Measurements from ENCODE around the gene TMEM95.
"Not testable (repeated sequence)": the region's sequence is repeated elsewhere in the genome, so short reads cannot be mapped to it uniquely, and the experiment has no call there.

TMEM95 gene

GRCh38 chr17:7323731-7324437, 31.1 kb upstream of the TMEM95 start:
- peak; percentile 36 to 69 (median 56) for DNase-seq (ENCODE audit: low read depth in 2 of 3, low spot score in 1 of 3)

DNA sequence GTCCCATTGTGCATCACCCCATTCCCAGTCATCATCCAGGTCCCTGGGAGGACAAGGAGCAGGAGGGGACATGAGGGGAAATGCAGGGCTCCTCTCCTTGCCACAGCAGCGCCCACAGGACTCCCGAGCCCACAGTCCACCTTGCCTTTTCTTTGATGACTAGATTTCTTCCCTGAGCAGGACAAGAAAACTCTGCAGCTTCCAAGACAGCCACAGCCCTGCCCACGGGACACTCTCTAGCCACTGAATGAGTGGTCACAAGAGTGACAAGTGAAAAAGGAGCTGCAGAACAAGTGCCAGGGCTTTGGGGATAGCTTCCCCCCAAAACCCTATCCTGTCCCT, 30.5 kb upstream of the TMEM95 start:
- DNase-seq (ENCODE audit: low read depth in 2 of 3, low spot score in 1 of 3): no peak

DNA sequence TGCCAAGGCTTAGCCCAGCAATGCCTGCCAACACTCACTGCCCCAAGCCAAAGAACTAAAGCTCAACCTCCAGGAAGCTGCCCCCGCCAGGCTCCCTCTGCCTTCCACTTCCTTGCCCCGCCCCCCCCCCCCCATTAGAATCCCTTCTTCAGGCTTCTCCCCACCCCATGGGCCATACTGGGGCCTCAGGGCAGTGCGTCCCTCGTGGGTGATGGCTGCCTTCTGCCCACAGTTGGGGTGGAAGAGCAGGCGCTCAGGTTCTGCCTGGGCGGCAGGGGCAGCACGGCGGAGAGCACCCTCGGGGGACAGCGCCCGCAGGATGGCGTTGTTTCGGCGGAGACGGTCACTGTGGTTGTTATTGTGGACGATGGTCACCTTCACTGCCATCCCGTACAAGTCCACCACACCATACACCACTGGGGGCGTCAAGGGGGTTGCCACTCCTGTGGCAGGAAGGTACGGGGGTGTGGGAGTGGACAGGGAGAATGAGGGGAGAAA, 29.9 kb upstream of the TMEM95 start:
- no peak for DNase-seq (ENCODE audit: low read depth in 2 of 3, low spot score in 1 of 3)

DNA sequence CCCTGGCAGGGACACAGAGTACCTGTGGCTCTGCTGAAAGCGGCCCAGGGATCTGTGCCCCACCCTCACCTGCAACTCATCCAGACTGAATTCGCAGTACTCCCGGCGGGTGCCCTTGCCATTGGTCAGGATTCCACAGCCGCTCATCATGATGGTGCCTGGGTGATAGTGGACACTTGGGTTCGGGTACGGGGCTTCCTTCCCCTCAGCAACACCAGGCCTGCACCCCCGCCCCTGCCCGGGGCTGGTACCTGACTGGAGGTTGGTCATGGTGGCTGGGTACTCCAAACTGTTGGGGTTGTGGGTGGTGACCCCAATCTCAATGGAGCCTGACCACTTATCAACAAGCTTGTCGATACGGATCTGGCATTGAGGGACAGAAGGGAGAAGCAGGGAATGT, 28.8 kb upstream of the TMEM95 start:
- no peak for DNase-seq (ENCODE audit: low read depth in 2 of 3, low spot score in 1 of 3)

DNA sequence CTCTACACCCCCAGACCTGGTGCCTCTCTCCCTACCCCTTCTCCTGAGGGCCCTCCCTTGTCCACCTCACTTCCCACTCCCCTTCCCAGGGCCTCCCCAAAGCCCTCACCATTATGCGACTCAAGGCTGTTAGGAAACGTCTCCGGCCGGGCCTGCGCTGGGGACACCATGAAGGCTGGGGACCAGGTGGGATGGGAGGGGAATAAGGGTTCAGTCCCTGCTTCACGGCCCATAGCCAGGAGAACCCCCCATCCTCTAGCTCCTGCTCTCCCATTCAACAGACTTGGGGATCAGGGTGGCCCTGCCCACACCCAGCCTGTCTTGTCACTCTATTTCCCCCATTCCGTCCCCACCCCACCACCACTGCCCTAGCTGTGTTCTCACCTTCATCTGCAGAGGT, 27.9 kb upstream of the TMEM95 start:
- DNase-seq (ENCODE audit: low read depth in 2 of 3, low spot score in 1 of 3): no peak

GRCh38 chr17:7327501-7327900, 27.5 kb upstream of the TMEM95 start:
- no peak for DNase-seq (ENCODE audit: low read depth in 2 of 3, low spot score in 1 of 3)

DNA sequence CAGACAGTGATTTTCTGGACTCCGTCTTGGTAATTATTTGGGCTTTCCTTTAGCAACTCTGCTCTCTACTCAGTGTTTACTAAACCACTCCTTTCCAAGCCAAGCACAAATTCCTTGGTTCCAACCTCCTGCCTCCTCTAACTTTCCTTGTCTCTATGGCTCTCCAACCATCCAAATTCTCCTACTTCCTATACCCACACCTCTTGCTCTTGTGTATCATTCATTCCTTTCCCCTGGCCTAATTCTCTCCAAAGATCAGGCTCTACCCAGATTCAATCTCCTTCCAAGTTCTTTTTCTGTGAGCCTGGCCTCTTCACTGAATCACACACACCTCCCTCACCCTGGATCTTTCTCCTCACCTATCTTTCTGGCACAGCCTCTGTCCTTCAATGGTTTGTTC, 26.9 kb upstream of the TMEM95 start:
- no peak for DNase-seq (ENCODE audit: low read depth in 2 of 3, low spot score in 1 of 3)

DNA sequence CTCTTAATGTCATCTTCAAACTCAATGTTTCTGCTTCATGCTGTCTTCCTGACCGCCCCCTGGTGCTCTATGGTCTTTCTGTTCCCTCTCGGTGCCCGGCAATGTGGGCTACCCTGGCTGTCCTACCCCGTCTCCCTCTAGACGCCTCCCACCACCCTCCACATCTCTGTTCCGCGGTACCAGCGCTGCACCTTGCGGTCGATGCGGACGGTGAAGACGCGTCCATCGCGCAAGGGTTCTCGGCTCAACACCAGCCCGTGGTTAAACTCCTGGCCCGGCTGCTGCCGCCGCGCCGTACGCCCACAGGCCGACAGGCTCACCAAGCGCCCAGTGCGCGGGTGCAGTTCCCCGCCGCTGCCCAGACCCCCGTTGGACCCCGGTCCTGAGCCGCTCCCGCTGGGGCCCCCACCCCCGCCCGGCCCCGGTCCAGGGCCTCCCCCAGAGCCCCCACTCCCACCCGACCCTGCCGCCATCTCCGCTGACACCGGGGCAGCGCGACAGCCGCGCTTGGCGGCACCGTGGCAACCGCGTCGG, 26.0 kb upstream of the TMEM95 start, which contains the start of gene NEURL4:
TSS of gene NEURL4 (minus strand) at position 496 of the 534 bp plus-strand sequence. CDS start at position 473, 23 bp downstream.
- no peak for DNase-seq (ENCODE audit: low read depth in 2 of 3, low spot score in 1 of 3)

- DNase-seq (ENCODE audit: low read depth in 2 of 3, low spot score in 1 of 3): peak; percentile 93 to 96 (median 94)
These were observed 25.5 kb upstream of the TMEM95 start for GRCh38 chr17:7329374-7329996.

GRCh38 chr17:7329997-7330637, 24.8 kb upstream of the TMEM95 start:
- peak; percentile 63 to 76 (median 71) for DNase-seq (ENCODE audit: low read depth in 2 of 3, low spot score in 1 of 3)

GRCh38 chr17:7330638-7331015, 24.3 kb upstream of the TMEM95 start:
- DNase-seq (ENCODE audit: low read depth in 2 of 3, low spot score in 1 of 3): no peak

DNA sequence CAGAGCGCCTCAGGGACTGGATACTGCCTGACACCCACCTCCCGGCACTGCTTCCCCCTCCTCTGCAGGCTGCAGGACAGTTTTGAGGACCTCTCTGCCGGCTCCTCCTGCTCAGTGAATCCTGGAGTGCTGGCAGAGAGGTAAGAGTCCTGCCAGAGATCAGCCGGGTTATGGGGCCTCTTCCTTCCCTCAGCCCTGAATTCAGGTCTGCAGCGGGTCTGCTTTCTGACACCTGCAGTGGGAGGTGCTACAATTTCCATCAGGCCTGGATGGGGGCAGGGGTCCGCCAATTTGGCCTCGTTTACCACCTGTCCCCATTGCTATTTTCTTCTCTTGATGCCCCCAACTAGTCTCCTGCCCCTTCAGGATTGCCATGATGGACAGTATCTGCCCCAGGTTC, 22.8 kb upstream of the TMEM95 start:
- DNase-seq (ENCODE audit: low read depth in 2 of 3, low spot score in 1 of 3): no peak

DNA sequence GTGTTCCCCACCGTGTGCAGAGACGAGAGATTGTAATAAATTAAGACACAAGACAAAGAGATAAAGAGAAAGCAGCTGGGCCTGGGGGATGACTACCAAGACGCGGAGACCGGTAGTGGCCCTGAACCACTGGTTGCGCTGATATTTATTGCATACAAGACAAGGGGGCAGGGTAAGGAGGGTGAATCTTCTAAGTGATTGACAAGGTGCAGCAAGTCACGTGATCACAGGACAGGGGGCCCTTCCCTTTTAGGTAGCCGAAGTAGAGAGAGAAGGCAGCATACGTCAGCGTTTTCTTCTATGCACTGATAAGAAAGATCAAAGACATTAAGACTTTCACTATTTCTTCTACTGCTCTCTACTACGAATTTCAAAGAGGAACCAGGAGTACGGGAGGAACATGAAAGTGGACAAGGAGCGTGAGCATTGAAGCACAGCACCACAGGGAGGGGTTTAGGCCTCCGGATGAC, 22.3 kb upstream of the TMEM95 start:
- DNase-seq (ENCODE audit: low read depth in 2 of 3, low spot score in 1 of 3): peak in 1 of 3 donors; percentile 27

- DNase-seq (ENCODE audit: low read depth in 2 of 3, low spot score in 1 of 3): no peak
These were observed 19.9 kb upstream of the TMEM95 start for GRCh38 chr17:7334938-7335538.

DNA sequence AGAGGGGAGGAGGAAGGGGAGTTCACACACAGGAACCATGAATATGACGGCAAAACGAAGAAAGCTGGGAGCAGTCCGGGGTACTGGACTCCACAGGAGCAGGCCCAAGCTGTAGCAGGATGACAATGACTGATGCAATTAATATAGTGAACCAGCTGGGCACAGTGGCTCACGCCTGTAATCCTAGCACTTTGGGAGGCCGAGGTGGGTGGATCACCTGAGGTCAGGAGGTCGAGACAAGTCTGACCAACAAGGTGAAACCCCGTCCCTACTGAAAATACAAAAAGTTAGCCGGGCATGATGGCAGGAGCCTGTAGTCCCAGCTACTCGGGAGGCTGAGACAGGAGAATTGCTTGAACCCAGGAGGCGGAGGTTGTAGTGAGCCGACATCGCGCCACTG, 19.2 kb upstream of the TMEM95 start:
- DNase-seq (ENCODE audit: low read depth in 2 of 3, low spot score in 1 of 3): not testable (repeated sequence)

GRCh38 chr17:7336240-7337175, 18.4 kb upstream of the TMEM95 start, which contains the start of gene ACAP1:
Gene ACAP1 (plus strand): TSS chr17:7336529. CDS start chr17:7336735, 206 bp downstream.
- peak; percentile 61 to 83 (median 83) for DNase-seq (ENCODE audit: low read depth in 2 of 3, low spot score in 1 of 3)

DNA sequence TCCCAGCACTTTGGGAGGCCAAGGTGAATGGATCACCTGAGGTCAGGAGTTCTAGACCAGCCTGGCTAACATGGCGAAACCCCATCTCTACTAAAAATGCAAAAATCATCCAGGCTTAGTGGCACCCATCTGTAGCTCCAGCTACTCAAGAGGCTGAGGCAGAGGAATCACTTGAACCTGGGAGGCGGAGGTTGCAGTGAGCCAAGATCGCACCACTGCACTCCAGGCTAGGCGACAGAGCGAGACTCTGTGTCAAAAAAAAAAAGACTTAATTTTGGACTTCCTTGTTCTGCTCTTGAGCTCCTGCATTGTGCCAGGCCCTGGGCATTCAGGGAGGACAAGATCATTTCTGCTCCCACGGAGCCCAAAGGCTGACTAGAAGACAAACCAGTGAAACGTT, 17.4 kb upstream of the TMEM95 start:
- DNase-seq (ENCODE audit: low read depth in 2 of 3, low spot score in 1 of 3): not testable (repeated sequence)

GRCh38 chr17:7340179-7340578, 14.8 kb upstream of the TMEM95 start:
- no peak for DNase-seq (ENCODE audit: low read depth in 2 of 3, low spot score in 1 of 3)

GRCh38 chr17:7341842-7342241, 13.1 kb upstream of the TMEM95 start:
- DNase-seq (ENCODE audit: low read depth in 2 of 3, low spot score in 1 of 3): no peak

GRCh38 chr17:7343250-7343649, 11.7 kb upstream of the TMEM95 start:
- no peak for DNase-seq (ENCODE audit: low read depth in 2 of 3, low spot score in 1 of 3)

All from stimulated activated CD4-positive, alpha-beta T cell treated with anti-CD3 and anti-CD28 coated beads, Interleukin-12 subunit alpha, Interleukin-12 subunit beta, amount 100 ng/mL, for 48 hours (primary cell).